ENCODE data around the gene SH2D4B.

SH2D4B gene

GRCh38 chr10:80537736-80538480 is at the start of gene SH2D4B:
SH2D4B (plus strand) TSS chr10:80537902; CDS start chr10:80538332, 430 bp downstream.
- no peak for DNase-seq (ENCODE audit: low read depth)

- DNase-seq (ENCODE audit: low read depth), result no peak
These were observed 49.1 kb upstream of the SH2D4B start for GRCh38 chr10:80488539-80489066.

DNA sequence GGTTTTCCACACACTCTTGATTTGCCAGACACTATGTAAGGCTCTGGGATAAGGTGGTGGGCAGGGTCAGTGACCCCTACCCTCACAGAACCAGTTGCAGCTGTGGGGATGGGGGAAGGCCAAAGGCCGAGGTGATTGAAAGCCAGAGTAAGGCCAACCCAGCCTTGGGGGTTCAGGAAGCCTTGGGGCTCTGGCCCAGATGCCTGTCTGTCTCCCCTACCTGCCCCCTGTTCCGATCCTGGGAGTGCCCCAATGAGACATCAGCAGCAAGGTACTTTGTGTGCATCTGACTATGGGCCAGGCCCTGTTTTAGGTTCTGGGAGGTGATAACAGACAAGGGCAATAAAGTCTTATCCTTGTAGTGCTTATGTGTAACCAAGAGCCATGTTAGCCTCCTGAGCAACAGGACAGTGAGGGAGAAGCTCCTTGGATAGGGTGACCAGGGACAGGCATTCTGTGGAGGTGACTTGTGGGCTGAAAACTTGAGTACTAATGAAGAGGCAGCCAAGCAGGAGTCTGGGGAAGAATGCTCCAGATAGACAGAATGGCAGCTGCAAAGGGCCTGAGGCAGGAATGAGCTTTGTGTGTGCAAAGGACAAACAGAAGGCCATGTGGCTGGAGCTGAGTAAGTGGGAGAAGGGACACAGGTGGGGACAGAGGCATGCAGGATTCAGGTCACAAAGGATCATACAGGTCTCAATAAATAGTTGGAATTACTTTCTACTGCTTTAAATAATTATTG is 48.2 kb upstream of the SH2D4B start:
- DNase-seq (ENCODE audit: low read depth), result no peak

DNA sequence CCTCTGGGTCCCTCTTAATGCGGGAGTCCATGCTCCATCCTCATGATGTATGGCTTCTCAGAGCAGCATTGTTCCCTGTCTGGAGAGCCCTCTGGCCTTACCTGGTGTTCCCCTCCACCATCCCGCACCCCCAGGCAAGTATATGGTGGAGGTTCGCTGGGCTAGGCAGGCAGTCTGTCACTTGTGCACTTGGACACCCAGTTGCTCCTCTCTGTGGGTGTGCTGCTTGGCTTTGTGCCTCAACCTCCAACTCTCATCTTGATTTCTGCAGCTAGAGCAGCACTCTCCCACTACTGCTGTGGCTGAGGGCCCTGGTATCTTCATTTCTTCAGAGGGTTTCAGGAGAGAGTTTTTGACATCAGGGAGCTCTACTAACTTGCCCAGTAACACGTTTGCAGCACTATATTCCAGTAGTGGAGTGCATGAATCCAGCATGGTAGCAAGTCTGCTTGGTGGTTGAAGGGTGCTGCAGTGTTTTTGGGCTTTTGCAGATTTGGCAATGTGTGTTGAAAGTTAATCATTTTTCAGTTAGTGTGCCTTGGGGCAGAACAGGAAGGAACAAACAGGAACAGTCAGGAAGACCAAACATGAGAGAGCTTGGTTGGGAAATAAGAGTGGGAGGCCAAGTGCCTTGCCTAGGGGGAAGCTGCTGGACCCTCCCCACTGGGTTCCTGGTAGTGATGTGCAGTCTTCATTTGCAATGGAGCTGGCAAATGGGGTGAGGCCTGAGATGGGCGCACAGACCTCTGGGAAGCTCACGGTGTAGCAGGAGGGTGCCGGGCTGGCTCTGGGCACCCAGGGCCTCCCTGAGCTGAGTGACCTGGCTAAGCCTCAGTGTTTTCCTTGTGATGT is 46.2 kb upstream of the SH2D4B start:
- no peak for DNase-seq (ENCODE audit: low read depth)

DNA sequence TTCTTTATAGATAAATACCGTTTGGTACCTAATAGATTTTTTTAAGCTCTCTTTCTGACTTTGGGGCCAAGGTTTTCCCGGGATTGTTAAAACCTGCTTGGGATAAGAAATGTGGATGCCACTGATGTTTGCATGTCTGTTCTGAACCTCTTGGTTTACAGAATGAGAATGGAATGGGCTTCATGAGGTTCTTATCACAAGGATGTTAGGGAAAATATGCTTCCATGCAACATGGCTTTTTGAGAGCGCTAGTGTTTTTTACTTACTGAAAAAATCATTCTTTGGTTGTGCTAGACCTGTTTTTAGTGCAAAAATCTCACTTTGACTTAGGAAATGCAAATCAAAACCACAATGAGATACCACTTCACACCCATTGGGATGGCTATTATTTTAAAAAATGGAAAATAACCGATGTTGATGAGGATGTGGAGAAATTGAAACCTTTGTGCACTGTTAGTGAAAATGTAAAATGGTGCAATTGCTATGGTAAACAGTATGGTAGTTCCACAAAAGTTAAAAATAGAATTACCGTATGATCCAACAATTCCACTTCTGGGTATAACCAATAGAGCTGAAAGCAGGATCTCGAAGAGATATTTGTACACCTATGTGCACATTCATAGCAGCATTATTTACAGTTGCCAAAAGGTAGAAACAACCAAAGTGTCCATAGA is 44.7 kb upstream of the SH2D4B start:
- no peak for DNase-seq (ENCODE audit: low read depth)

DNA sequence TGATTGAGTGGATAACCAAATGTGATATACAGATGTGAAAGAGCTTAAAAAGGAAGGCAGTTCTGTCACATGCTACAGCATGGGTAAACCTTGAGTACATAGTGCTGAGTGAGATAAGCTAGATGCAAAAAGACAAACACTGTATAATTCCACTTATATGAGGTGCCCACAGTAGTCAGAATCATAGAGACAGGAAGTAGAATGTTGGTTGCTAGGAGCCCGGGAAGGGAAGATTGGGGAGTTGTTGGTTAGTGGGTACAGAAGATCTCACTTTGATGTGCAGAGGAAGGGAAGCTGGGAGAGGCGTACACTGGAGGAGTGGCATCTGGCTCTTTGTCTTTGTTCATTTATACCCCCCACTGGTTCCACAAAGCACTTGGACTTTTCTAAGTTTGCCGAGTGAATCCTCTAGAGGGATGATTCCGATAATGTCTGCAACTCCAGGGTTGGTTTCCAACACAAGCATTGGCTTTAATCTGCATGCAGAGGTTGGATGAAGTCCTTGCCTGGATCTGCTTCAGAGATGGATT is 44.1 kb upstream of the SH2D4B start:
- DNase-seq (ENCODE audit: low read depth), result peak; percentile 94

- no peak for DNase-seq (ENCODE audit: low read depth)
These were observed 41.0 kb upstream of the SH2D4B start for GRCh38 chr10:80496555-80497172.

GRCh38 chr10:80497187-80498077 is 40.3 kb upstream of the SH2D4B start:
- DNase-seq (ENCODE audit: low read depth), result peak; percentile 82

- DNase-seq (ENCODE audit: low read depth), result no peak
These were observed 39.4 kb upstream of the SH2D4B start for GRCh38 chr10:80498078-80498832.

DNA sequence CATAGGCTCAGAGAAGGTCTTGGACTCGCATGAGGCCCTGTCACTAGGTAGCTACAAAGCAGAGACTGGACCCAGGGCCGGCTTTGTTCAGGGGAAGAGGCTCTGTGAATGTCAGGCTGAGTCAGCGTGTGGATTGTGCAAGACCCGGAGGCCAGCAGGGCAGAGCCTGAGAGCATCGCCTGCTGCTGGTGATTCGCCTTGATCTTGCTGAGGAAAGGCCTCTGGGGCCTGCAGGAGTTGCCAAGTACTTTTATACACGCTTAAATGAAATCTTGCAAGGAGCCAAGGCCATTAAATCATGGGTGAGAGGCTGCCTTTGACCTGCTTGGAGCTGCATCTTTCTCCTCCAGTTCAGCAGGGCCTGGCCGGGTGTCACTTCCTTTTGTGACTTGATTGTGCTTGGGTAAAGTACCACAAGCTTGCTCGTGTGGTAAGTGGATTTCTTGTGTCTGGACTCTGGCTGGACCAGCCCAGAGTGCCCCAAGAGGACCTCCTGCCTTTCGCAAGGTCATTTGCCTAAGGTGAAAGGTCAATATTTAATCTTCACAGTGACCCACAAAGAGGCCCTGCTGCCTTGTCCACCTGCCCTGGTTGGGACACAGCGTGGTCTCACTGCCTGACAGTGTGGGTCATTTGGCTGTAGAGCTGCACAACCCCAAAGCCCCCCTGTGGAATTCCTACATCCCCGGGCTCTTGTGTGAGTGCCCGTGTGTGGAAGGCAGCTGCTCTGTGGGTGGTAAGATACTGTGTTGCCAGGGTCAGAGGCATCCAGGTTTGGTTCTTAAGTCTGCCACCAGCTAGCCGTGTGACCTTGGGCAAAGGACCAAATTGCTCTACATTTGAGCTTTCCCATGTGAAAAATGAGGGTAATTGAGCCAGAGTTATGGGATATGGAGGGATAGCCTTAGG is 38.6 kb upstream of the SH2D4B start:
- peak; percentile 99 for DNase-seq (ENCODE audit: low read depth)

DNA sequence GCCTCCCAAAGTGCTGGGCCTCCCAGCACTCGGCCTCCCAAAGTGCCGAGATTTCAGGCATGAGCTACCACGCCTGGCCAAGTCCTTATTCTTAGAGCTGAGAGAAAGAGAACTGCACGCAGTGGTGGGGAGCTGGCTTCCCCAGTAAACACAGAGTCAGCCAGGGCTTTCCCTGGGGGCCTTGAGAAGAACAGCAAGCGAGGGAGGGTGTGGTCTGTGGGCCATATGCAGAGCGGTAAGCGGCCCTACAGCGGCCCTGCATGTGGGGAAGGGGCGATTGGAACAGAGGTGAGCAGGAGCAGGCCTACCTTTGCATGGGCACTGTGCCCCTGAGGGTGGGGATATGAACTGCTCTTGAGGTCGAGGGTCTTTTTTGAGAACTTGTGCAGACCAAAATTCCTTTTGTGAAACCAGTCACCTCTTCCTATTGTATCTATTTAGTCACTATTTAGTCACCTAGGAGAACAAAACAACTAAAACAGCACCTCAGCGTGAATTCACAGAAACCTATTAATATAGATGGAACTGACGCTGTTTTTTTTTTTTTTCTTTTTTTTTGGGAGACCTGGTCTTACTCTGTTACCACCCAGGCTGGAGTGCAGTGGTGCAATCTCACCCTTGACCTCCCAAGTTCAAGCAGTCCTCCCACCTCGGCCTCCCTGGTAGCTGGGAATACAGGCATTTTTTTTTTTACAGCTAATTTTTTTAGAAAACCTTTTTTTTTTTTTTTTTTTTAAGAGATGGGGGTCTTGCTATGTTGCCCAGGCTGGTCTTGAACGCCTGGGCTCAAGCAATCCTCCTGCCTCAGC is 36.9 kb upstream of the SH2D4B start:
- DNase-seq (ENCODE audit: low read depth), result peak; percentile 71

DNA sequence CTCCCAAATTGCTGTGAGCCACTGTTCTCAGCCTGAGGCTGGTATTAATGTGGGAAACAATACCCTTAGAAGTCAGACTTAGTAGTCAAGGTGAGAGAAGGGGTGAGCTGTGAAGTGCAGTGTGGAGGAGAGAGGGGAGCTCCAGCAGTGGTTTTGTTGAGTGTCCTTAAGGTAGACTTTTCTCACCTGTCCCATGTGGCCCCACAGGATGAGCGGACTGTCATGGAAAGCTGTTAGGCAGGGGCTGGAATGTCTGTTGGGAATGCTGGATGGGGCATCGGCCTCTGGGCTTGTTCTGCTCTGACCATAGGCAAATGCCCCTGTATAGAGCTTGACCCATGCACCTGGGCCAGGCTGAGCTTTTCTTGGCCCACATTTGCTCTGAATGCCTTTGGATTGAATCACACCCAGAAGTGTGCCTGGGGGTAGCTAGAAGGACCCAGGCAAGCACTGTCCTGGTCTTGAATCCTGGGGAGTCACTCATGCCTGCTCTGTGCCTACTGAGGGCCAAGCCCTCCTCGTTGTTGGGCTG is 36.3 kb upstream of the SH2D4B start:
- no peak for DNase-seq (ENCODE audit: low read depth)

DNA sequence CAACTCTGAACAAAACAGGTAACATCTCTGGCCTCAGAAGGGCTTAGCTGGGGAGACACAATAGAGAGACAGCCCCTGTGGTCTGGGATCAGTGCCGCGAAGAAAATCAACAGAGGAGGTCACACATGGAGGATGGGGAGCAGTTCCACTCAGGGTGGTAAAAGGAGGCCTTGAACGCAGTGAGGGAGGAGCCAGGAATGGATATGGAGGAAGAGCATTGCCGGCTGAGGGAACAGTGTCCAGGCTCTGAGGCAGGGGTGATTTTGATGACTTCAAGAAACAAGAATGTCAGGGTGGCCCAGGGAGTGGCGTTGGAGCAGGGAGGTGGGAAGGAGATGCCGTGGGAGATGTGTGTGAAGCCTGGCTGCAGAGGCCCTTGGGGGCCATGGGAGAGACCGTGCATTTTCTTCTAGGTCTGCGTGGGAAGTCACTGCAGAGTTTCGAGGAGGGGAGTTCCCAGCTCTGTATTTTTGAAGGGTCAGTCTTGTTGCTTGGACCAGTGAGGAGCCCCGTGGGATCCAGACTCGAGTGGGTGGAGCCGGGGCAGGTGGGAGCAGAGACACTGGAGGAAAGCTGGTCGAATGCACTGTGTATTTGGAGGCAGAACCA is 35.7 kb upstream of the SH2D4B start:
- no peak for DNase-seq (ENCODE audit: low read depth)

GRCh38 chr10:80502621-80503583 is 34.8 kb upstream of the SH2D4B start:
- DNase-seq (ENCODE audit: low read depth), result no peak

DNA sequence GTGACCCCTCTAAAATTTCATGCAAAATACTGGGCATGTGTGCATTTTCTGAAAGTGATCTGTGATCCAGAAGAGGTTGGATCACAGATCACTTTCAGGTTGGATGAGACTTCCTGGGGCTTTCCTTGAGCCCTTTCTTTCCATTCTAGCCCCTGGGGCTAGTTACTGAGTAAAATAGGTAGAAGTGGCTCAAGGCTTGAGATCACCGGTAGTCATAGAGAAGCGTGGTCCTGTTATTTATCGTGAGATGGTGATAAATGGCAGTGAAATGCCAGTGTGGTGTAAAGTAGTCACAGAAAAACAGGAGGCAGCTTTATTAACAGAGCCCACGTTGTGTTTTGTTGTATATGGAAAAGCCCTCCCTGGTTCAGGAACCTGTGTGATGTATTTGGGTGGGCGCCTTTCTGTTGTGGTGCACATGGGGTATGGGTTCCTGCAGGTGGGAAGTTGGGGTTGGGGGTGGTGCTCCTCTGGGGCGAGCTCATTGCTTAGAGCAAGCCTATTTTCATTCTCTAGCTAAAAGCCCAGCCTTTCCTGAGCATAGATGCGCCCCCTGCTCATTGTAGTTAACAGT is 34.0 kb upstream of the SH2D4B start:
- DNase-seq (ENCODE audit: low read depth), result no peak
